Measurements from ENCODE around the gene ITGA2B. TPM values are rescaled to one million over a fixed set of nuclear protein-coding genes. Genes with fewer than 3 reads are reported as not detected.

The ITGA2B gene
- total RNA-seq, 1 experiment from 2014 or later, result 8.3 TPM

DNA sequence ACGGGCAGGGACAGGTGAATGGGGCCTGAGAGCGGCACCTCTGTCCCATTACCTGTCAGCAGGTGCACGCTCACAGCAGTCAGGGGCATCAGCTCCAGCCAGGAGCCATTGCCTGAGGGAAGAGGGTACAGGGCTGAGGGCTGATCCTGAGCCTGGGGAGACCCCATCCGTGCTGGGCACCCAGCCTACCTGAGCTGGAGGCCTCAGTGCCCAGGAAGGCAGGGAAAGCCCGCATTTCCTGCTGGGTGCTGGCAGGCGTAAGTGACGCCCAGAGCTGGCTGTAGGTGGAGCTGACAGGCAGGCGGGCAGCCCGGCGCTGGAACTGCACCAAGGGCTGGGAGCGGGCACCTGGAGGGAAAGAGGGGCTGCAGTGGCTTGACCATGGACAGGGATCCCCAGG lies 33.2 kb downstream of the ITGA2B start:
- DNase-seq, result no peak
- Histone ChIP-seq H3K4me1 (ENCODE audit: insufficient read depth, low read length) (peaks cover 6% of the 10 kb centered on the region; the same call in 1 of the 2 replicates), H3K9me3 (ENCODE audit: control insufficient read depth, low read depth, low read length) (no peaks in the 10 kb centered on the region), H2BK12ac (ENCODE audit: insufficient read length, low read depth, low read length) (no peak overlapping the region), H3K9ac (ENCODE audit: extremely low read depth, insufficient read length, low read length) (no peak overlapping the region), H2BK5ac (ENCODE audit: insufficient read length, low read length) (no peak overlapping the region), H3K23me2 (ENCODE audit: insufficient read length, low read depth, low read length, poor library complexity, severe bottlenecking) (peaks cover 5% of the 10 kb centered on the region), H2BK120ac (ENCODE audit: low read depth, low read length, poor library complexity, severe bottlenecking) (no peak overlapping the region), H3K27me3 (ENCODE audit: insufficient read depth, low read length) (no peaks in the 10 kb centered on the region), H3T11ph (ENCODE audit: low read length) (no peak overlapping the region), H4K20me1 (ENCODE audit: control insufficient read depth, insufficient read depth, insufficient read length) (no peaks in the 10 kb centered on the region), H4K8ac (replicated peaks; ENCODE audit: insufficient read length, low read depth, low read length) (no peak overlapping the region), H3K4ac (ENCODE audit: low read depth, low read length) (no peak overlapping the region), H3K23ac (ENCODE audit: insufficient read length, low read depth, low read length) (no peak overlapping the region), H3K4me2 (ENCODE audit: insufficient read depth, insufficient read length, low read length) (no peak overlapping the region), H2AK5ac (ENCODE audit: insufficient read length, low read length) (no peak overlapping the region), H4K91ac (ENCODE audit: insufficient read length, low read depth, low read length) (no peak overlapping the region), H3K27ac (ENCODE audit: insufficient read length, low read depth, low read length) (no peak overlapping the region), H3K79me1 (ENCODE audit: insufficient read depth, low read depth, low read length, poor library complexity, severe bottlenecking) (no peaks in the 10 kb centered on the region), H4K5ac (ENCODE audit: insufficient read length, low read depth, low read length) (no peak overlapping the region), H3K56ac (ENCODE audit: insufficient read length, low read depth, low read length) (no peak overlapping the region), H2BK15ac (ENCODE audit: low read depth, low read length) (no peak overlapping the region), H3K79me2 (ENCODE audit: insufficient read depth, low read length) (no peaks in the 10 kb centered on the region), H3K14ac (ENCODE audit: insufficient read depth, low read length) (no peak overlapping the region), H2BK20ac (ENCODE audit: low read depth, low read length, poor library complexity, severe bottlenecking) (no peak overlapping the region), H3K18ac (ENCODE audit: insufficient read length, low read depth, low read length) (no peak overlapping the region), H2AFZ (ENCODE audit: low read length) (no peak overlapping the region)
- WGBS (ENCODE audit: extremely low coverage, insufficient read length, low lambda C conversion rate), result no CpG with 5 or more reads among the region's 11 CpGs
- H3K4me3 Mint-ChIP-seq, result no peak overlapping the region
- no peak overlapping the region for H3K27ac Mint-ChIP-seq
- H3K4me1 Mint-ChIP-seq, result peaks cover 12 to 29% of the 10 kb centered on the region in 2 experiments
- no peaks in the 10 kb centered on the region; a peak in 1 of 5 replicates for H3K9me3 Mint-ChIP-seq
- TF ChIP-seq, protein P1, sequence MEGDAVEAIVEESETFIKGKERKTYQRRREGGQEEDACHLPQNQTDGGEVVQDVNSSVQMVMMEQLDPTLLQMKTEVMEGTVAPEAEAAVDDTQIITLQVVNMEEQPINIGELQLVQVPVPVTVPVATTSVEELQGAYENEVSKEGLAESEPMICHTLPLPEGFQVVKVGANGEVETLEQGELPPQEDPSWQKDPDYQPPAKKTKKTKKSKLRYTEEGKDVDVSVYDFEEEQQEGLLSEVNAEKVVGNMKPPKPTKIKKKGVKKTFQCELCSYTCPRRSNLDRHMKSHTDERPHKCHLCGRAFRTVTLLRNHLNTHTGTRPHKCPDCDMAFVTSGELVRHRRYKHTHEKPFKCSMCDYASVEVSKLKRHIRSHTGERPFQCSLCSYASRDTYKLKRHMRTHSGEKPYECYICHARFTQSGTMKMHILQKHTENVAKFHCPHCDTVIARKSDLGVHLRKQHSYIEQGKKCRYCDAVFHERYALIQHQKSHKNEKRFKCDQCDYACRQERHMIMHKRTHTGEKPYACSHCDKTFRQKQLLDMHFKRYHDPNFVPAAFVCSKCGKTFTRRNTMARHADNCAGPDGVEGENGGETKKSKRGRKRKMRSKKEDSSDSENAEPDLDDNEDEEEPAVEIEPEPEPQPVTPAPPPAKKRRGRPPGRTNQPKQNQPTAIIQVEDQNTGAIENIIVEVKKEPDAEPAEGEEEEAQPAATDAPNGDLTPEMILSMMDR (conservative IDR thresholded peaks at IDR 0.05), result no peak
- H3K27me3 Mint-ChIP-seq (ENCODE audit: low read depth), result peaks cover 5% of the 10 kb centered on the region; the same call in 1 of the 2 replicates
- peaks cover 3 to 28% (median 11%) of the 10 kb centered on the region in 3 experiments; a peak in 6 of 7 replicates for H3K36me3 Mint-ChIP-seq (ENCODE audit: insufficient read depth in 1 of 3, low read depth in 3 of 3)

Measured in H9 (cell line).